OCI-M2 (cell line): Measurements from ENCODE around the gene VTI1A.

Experiments
- DNase-seq: peaks from one replicate; lab custom pipeline; 2025; ENCODE audit not compliant: unreplicated experiment; lab: John Stamatoyannopoulos, UW

VTI1A gene

GRCh38 chr10:112631501-112632400 is 184.7 kb downstream of the VTI1A start:
- DNase-seq = no peak

- no peak for DNase-seq
These were observed 187.2 kb downstream of the VTI1A start for GRCh38 chr10:112634096-112634830.

- no peak for DNase-seq
These were observed 190.9 kb downstream of the VTI1A start for GRCh38 chr10:112637901-112638300.

DNA sequence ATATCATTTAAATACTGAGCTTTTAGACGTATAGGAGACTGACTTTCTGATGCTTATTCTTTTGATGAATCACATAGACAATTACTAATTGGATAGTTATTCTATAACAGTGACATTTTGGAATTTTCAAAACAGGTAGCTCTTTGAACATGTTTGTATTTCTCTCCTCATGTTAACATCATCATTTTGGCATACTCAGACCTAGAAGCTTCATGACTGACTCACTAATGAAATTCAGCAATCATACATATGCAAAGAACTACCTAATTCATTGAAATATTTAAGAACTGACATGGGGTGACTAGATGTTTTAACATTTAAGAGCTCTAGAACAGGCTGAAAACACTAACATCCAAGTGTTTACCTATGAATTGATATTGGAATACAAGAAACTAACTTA is 192.3 kb downstream of the VTI1A start:
- no peak for DNase-seq

DNA sequence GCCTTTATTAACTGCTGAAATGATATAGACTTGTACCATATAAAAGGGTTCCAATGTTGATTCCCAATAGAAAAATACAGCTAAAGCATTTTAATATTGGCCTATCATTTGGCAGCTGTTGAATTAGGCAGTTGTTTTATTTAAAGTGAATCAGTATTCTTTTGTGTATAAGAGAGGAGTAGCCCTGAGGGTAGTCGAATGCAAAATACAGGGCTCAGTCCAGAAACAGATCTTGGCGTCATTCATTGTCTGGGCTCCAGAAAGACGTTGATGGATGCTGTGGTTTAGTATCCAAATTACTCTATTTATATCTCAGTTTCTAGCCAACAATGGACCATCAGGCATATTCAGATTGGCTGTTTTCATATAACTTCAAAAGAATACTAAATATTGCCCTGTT is 193.6 kb downstream of the VTI1A start:
- DNase-seq = no peak

GRCh38 chr10:112643600-112644264 is 196.7 kb downstream of the VTI1A start:
- no peak for DNase-seq

DNA sequence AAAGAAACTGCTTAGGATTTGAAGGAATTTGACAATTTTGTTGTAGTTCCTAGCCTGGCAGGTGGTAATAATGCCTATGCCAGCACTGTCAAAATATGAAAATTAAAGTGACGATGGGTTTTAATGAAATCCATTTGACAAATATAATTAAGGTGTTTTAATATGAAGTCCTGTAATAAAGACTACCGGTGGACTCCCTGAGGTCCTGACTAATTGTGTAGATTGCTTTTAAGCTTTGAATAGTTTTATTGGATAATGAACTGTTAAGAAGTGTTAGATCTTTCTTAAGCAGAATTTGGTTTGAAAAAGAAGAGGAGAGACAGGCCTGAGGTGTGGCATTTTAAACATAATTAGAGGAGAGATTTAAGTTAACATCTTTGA is 197.2 kb downstream of the VTI1A start:
- DNase-seq = no peak

DNA sequence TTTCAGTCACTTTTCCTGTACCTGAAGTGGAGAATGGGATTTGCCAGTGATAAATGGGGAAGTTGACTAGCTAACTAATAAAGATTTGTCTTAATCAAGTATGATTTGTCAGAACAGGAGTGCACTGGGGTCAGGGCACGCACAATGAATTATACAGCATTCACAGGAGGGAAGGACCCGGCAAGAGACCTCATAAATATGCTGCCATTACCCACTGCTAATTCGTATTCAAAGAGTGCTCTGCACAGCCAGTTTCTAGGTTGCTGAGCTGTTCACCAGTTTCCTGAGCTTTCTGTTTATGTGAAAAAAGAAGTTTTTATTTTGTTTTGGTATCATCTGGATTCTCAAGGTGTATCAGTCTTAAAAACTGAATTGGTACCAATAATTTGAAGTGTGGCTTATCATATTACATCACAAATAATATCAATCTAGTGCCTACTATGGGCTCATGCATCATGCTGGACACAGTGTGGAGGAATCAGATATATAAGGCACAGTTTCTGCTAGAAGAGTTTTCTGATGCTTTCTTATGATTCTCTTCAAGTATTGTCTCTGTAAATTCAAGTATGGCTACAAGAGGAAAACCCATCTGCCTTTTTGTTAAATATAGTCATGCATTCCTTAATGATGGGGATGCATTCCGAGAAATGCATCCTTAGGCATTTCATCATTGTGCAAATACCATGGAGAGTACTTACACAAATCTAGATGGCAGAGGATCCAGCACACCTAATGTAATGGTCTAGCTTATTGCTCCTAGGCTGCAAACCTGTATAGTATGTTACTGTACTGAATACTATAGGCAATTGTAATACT is 202.2 kb downstream of the VTI1A start:
- DNase-seq = no peak

DNA sequence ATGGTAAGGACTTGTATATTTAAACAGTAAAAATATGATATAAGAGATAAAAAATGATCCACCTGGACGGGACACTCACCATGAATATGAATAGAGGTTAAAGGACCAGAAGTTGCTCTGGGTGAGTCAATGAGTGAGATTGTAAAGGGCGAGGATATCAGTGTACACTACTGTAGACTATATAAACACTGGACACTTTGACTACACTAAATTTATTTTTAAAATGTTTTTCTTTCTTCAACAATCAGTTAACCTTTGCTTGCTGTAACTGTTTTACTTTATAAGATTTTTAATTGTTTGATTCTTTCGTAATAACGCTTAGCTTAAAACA is 202.8 kb downstream of the VTI1A start:
- no peak for DNase-seq

DNA sequence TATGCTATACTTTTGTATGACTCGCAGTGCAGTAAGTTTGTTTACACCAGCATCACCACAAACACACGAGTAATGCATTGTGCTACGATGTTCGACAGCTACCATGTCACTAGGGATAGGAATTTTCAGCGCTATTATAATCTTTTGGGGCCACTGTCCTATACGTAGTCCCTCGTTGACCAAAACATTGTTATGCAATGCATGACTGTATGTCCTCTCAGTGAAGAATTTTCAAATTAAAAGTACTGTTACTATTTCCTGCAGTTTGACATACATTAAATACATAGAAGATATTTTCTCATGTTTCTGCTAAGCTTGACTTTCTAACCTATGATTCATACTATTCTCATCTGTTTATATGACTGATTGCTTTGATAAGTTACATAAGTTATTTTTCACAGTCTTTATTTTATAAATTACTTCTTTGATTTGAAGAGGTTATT is 203.6 kb downstream of the VTI1A start:
- DNase-seq = no peak

GRCh38 chr10:112653215-112653614 is 206.2 kb downstream of the VTI1A start:
- no peak for DNase-seq

GRCh38 chr10:112653851-112654250 is 206.8 kb downstream of the VTI1A start:
- no peak for DNase-seq

DNA sequence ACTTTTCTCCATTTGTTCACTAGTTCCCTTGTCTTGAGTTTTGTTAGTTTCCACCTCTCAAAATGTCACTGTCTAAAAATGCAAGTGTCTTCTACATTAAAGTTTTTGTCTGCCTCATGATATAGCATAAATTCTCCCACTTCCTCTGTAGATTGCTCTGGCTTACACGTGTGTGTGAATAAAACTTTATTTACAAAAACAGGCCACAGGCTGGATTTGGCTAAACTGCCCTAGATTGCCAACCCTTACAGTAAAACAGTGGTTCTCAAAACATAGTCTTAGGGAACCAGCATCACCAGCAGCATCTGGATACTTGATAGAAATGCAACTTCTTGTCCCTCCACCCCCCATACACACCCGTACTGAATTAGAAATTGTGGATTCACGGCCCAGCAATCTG is 207.8 kb downstream of the VTI1A start:
- no peak for DNase-seq

DNA sequence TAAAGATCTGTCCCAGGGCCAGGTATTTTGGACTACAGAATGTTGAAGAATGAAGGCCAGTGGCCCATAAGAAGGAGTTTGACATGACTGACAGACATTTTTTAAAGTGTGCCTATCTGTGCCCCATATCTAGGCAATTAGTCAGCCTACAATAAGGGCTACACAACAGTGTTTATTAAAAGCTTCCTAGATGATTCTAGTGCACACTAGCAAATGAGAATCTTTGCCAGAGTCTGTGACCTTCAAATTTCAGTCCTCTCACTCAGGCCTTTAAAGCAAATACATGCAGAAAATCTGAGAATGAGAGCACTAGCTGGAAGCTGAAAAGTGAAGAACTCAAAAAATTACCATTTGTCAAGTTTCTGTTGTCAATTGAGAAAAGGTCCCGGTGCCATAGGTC is 208.7 kb downstream of the VTI1A start:
- no peak for DNase-seq

GRCh38 chr10:112658465-112658864 is 211.4 kb downstream of the VTI1A start:
- no peak for DNase-seq

GRCh38 chr10:112658900-112659638 is 212.1 kb downstream of the VTI1A start:
- no peak for DNase-seq

- no peak for DNase-seq
These were observed 216.5 kb downstream of the VTI1A start for GRCh38 chr10:112663234-112664125.

DNA sequence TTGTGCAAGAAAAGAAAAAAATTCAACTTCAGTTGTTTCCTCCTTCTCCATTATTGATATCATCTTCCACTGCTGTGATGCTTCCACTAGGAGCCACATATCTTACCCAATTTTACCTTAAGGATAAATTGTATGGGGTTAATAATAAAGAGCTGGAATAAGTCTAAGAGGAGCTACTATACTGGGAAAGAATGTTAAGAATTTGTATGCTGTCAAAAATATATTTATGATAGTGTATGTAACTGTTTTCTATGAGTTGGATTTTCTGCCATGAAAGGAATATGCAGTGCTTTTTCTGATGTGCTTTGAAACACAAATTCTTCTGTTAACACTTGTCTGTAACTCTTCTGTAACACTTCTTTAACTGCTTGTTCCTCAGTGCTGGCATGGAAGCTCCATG is 219.1 kb downstream of the VTI1A start:
- DNase-seq = no peak

- no peak for DNase-seq
These were observed 223.0 kb downstream of the VTI1A start for GRCh38 chr10:112669989-112670388.
